RKO (cell line): Measurements from ENCODE around the gene PCSK1.
A peak's percentile ranks its signal among the peaks of the same experiment; 100 is the strongest.
"Not testable (repeated sequence)": the region's sequence is repeated elsewhere in the genome, so short reads cannot be mapped to it uniquely, and the experiment has no call there.

Experiments
- DNase-seq: peaks from one replicate; pipeline ENCODE4 v3.0.0-alpha.2; 2016; ENCODE audit warnings: low spot score

PCSK1 gene

DNA sequence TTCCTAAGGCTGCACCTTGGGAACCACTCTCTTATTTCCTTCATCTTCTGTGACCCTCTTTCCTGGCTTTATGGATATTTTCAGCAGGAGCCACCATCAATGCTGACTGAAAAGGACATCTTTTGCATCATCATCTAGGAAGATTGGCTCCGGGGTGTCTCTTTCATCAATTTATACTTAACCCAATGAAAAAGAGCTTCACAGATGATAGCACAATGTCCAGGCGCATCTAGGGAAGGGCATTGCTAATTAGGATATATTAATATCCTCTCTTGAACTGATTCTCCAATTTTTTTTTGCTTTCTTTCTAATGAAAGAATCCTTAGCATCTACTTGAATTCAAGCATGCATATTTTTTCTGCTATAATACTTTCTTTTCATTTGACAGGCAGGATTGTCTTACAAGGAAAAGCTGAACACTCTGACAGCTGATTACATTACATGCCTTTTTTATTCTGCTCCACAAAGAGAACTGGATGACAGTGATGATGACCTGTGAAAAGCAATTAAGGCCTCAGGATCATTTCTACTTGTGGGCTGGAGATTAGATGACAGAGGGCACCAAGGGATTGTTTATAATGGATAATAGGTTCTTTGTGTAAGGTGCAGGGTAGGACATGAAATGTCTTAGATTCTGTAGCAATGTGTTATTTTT is 60.2 kb downstream of the PCSK1 start:
- DNase-seq: no peak

- no peak for DNase-seq
These were observed 62.1 kb downstream of the PCSK1 start for GRCh38 chr5:96370976-96371375.

GRCh38 chr5:96367337-96367736 is 65.7 kb downstream of the PCSK1 start:
- not testable (repeated sequence) for DNase-seq

DNA sequence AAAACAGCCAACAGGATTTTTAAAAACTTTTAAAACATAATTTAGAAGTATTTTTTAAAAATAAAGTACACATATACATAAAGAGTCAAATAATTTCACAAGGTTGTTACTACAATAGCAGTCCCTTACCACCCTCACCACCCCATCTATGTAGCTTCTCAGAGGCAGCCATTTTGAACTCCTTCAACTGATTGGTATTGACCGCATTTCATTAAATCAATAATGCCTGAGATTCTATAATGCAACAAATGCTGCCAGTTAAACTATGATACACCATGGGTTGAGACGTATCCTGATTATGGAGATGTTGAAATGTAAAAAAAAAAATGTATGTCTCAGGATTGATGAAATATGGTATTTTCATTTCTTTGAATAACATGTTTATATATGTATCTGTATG is 78.8 kb downstream of the PCSK1 start:
- DNase-seq: no peak

- DNase-seq: no peak
These were observed 79.8 kb downstream of the PCSK1 start for GRCh38 chr5:96353220-96353619.

DNA sequence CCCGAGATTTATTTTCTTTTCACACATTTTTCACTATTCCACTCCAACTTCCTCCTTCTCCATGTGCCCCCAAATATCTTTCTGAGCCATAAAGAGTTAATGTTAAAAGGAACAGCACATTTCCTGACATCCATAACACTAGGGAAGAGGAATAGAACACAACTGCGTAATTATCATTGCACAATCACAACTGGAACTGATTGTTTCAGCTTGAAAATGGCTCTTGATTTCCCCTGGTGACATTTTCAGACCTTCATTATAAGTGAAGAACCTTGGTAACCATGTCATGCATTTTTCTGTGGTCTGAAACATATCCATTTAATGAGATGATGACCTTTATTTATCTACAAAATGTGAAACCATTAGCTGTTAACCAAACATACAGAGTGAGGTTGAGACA is 82.4 kb downstream of the PCSK1 start:
- no peak for DNase-seq

- no peak for DNase-seq
These were observed 84.5 kb downstream of the PCSK1 start for GRCh38 chr5:96348536-96348935.

GRCh38 chr5:96347502-96348292 is 85.4 kb downstream of the PCSK1 start:
- no peak for DNase-seq

GRCh38 chr5:96344678-96345577 is 88.1 kb downstream of the PCSK1 start:
- peak; percentile 78 for DNase-seq

DNA sequence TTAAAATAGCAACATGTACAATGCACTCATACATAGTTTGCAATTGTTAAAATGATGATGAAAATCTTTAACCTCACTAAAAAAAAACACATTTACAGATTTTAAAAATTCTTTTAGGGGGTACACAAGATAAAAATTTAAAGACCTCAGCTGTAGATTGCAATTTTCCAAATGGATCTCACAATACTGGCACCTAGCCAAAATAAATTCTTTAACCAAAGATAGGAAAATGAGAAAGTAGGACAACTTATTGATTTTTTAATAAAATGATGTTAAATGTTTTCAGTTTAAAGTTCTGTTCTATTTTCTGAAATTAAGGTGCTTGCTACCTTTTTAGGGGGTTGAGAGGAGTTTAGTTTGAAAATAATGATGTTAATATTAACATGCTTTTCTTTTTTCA is 90.0 kb downstream of the PCSK1 start:
- no peak for DNase-seq

- DNase-seq: no peak
These were observed 90.5 kb downstream of the PCSK1 start for GRCh38 chr5:96342581-96342980.
